Femur (tissue), 1 donor: Measurements from ENCODE around the gene LRRC40.

Experiments
- DNase-seq: peaks from one replicate; pipeline ENCODE4 v3.0.0-alpha.2; 2017

The LRRC40 gene

DNA sequence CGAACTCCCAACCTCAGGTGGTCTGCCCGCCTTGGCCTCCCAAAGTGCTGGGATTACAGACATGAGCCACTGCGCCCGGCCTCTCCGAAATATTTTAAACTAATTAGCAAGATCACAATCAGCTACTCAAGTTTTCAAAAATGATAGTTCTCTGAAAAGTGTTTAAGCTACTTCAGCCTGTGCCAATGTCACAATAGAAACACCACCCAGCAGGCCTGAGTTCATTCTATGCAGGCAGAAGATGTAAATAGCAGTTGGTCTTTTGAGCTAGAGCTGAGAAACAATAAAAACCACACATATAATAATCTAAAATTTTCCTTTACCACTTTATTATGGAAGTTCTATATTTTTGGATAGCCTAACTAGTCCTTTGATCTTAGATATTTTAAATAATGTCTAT is 96.1 kb downstream of the LRRC40 start:
- no peak for DNase-seq

DNA sequence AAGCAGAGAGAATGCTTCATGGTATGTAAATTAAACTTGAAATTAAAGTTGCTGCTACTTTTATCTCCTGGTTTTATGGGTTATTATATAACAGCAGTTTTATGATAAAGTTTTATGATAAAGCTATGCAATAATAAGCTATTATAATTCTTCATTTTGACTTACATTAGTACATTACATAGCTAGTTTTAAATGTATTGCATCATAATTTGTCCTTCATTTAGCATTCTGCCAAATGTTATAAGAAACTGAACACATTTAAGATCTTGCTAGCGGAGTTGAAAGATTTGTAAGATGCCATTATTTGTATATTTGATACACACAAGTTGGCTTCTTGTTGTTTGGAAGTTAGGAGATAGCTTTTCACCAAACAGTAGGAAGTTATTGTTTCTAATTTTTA is 101.6 kb downstream of the LRRC40 start:
- DNase-seq = no peak

DNA sequence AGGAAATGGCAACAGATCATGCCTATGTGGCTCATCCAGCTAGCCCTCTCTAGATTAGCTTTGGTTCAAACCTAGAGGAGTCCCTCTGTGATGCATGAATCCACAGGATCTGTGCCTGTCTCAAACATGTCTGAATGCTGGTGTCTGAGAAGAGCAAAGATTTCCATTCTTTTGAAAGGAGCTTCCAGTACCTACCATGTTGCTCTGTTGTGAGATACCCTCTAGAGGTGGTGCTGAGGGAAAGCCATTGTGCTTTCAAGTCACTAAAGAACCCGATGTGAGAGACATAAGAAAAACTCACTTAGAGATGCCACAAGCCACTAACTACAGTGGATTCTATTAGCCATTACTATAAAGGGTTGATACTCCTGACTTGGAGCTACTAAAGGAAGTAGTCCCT is 103.6 kb downstream of the LRRC40 start:
- DNase-seq = no peak

DNA sequence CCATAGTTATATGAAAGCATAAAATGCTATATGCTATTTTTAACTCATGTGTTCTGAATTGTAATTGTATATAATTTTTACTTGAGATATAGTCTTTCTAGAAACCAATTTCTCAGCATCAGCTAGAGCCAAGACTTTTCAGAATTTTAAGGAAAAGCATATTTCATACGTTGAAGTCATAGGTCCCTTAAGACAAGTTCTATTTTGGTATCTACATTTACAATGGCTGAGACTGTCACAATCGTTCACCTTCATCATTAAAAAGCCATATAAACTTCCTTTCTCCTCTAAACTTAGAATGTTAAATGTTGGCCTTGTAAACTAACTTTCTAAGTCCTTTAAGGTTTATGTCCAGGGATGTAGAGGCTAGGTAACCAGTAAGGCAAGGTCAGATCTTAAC is 104.1 kb downstream of the LRRC40 start:
- DNase-seq = no peak
